Gastroesophageal sphincter (tissue), 4 donors: ENCODE results near the gene CYP1A1. TPM values are rescaled to one million over a fixed set of nuclear protein-coding genes. Genes with fewer than 3 reads are reported as not detected.

Experiments
- ATAC-seq: fragments of 150-250 bp; one replicate; pipeline ENCODE4 v1.9.1; 2016; ENCODE audit warnings: mild to moderate bottlenecking, moderate library complexity
- H3K27ac ChIP-seq, 4 donors: fragments of 200-600 bp; sonication (generic) in 3 of 4; 1 replicate in 3 of 4; 2 replicates in 1 of 4; pipeline ENCODE4 v1.5.1; 2016 to 2019
- H3K27me3 ChIP-seq: fragments of 200-600 bp; sonication (generic); one replicate; pipeline ENCODE4 v1.5.1; 2019
- H3K36me3 ChIP-seq, 2 donors: fragments of 200-600 bp; sonication (generic); one replicate each; pipeline ENCODE4 v1.5.1; 2019; ENCODE audit warnings: control low read depth in 1 of 2
- H3K4me1 ChIP-seq, 3 donors: fragments of 200-600 bp; sonication (generic); 1 replicate in 2 of 3; 2 replicates in 1 of 3; pipeline ENCODE4 v1.5.1; 2016 to 2019; ENCODE audit warnings: control low read depth in 2 of 3
- H3K4me3 ChIP-seq, 2 donors: fragments of 200-600 bp; sonication (generic); one replicate each; pipeline ENCODE4 v1.5.1; 2019; ENCODE audit warnings: mild to moderate bottlenecking in 1 of 2, moderate library complexity in 1 of 2
- H3K9me3 ChIP-seq, 3 donors: fragments of 200-600 bp; sonication (generic); one replicate each; pipeline ENCODE4 v1.5.1; 2017 to 2019; ENCODE audit warnings: control low read depth in 2 of 3
- CTCF ChIP-seq, 4 experiments: fragments of 200-600 bp in 2 of 4; fragments of 450-650 bp in 2 of 4; sonication (generic) in 1 of 4; IDR thresholded peaks; one replicate each; pipeline ENCODE4 v1.5.1; 2017 to 2019; ENCODE audit warnings: antibody characterized with exemption in 4 of 4, mild to moderate bottlenecking in 2 of 4, moderate library complexity in 2 of 4
- EP300 ChIP-seq: sonication (generic); formaldehyde crosslinking; IDR thresholded peaks from one replicate; pipeline ENCODE4 v1.6.1; 2017; ENCODE audit warnings: antibody characterized with exemption, mild to moderate bottlenecking
- POLR2A ChIP-seq, 2 donors: fragments of 450-650 bp; IDR thresholded peaks; one replicate each; pipeline ENCODE4 v1.6.1; 2017; ENCODE audit warnings: antibody characterized with exemption in 2 of 2, mild to moderate bottlenecking in 2 of 2, moderate library complexity in 1 of 2
- POLR2AphosphoS5 ChIP-seq: sonication (generic); formaldehyde crosslinking; IDR thresholded peaks from one replicate; pipeline ENCODE4 v1.6.1; 2017; ENCODE audit warnings: antibody characterized with exemption
- WGBS, 2 donors: methylation state at CpG; one replicate each; pipeline ENCODE4 v1.1.5; 2018; ENCODE audit warnings: low coverage in 1 of 2; 5-methylcytosine and 5-hydroxymethylcytosine counted together
- total RNA-seq, 4 donors: library from RNA; depleted of rRNA; stranded (reverse); fragments of >200 nt; gene quantifications; one replicate each; pipeline ENCODE4 v1.1.0, GENCODE V29; 2016

Gene CYP1A1
- total RNA-seq: 1 to 10 TPM in 1 of 4 donors, under 1 TPM in 1, not detected in 2; 0.47 to 2.2 TPM

GRCh38 chr15:74725225-74725774 lies at the start of gene CYP1A1:
Gene CYP1A1 (minus strand): TSS chr15:74725528. CDS start chr15:74723097, 2,431 bp downstream.
- Histone ChIP-seq H3K27ac (peak within 1 kb of the TSS in 1 of 4 donors; percentile 66), H3K36me3 (no peaks in the 10 kb centered on the region), H3K4me3 (peak within 1 kb of the TSS; percentile 41 to 64), H3K4me1 (peaks cover 0 to 26% (median 5%) of the 10 kb centered on the region in 3 donors), H3K27me3 (peaks cover 38% of the 10 kb centered on the region), H3K9me3 (no peaks in the 10 kb centered on the region)
- peak; percentile 41 for ATAC-seq
- TF ChIP-seq POLR2A (IDR thresholded peaks at IDR 0.05): no peak
- no peak for TF ChIP-seq POLR2AphosphoS5
- TF ChIP-seq EP300: no peak
- no peak for TF ChIP-seq CTCF (IDR thresholded peaks at IDR 0.05)
- WGBS, 2 donors: 0% methylated on average over 5 of the region's 10 CpGs; no CpG with 5 or more reads in 1 of the 2 donors

GRCh38 chr15:74773731-74774252 lies 48.5 kb upstream of the CYP1A1 start:
- peaks cover 10% of the 10 kb centered on the region for H3K27me3 ChIP-seq
- no peaks in the 10 kb centered on the region for H3K36me3 ChIP-seq
- peaks cover 0 to 29% (median 9%) of the 10 kb centered on the region in 3 donors for H3K4me1 ChIP-seq
- no peaks in the 10 kb centered on the region for H3K9me3 ChIP-seq
- no peak for TF ChIP-seq POLR2AphosphoS5
- TF ChIP-seq POLR2A (IDR thresholded peaks at IDR 0.05): no peak
- no peak for TF ChIP-seq EP300
- TF ChIP-seq CTCF (IDR thresholded peaks at IDR 0.05): no peak
- WGBS, 2 donors: 54 to 59% methylated on average over 2 to 4 of the region's 5 CpGs
- no peak overlapping the region for H3K4me3 ChIP-seq
- no peak for ATAC-seq
- no peak overlapping the region for H3K27ac ChIP-seq

GRCh38 chr15:74773329-74773728 lies 48.0 kb upstream of the CYP1A1 start:
- ATAC-seq: no peak
- no peaks in the 10 kb centered on the region for H3K9me3 ChIP-seq
- WGBS, 2 donors: 60% methylated on average over 1 of the region's 5 CpGs; no CpG with 5 or more reads in 1 of the 2 donors
- TF ChIP-seq POLR2A (IDR thresholded peaks at IDR 0.05) (no peak), CTCF (IDR thresholded peaks at IDR 0.05) (no peak), EP300 (no peak), POLR2AphosphoS5 (no peak)
- no peak overlapping the region for H3K4me3 ChIP-seq
- peaks cover 12% of the 10 kb centered on the region for H3K27me3 ChIP-seq
- H3K36me3 ChIP-seq: no peaks in the 10 kb centered on the region
- peaks cover 0 to 34% (median 9%) of the 10 kb centered on the region in 3 donors for H3K4me1 ChIP-seq
- H3K27ac ChIP-seq: no peak overlapping the region

GRCh38 chr15:74770211-74770903 lies 45.0 kb upstream of the CYP1A1 start:
- H3K4me1 ChIP-seq: peaks cover 0 to 16% (median 4%) of the 10 kb centered on the region in 3 donors
- peaks cover 30% of the 10 kb centered on the region for H3K27me3 ChIP-seq
- H3K9me3 ChIP-seq: no peaks in the 10 kb centered on the region
- no CpG with 5 or more reads among the region's 4 CpGs for WGBS, 2 donors
- H3K4me3 ChIP-seq: no peak overlapping the region
- H3K36me3 ChIP-seq: no peaks in the 10 kb centered on the region
- no peak for ATAC-seq
- no peak overlapping the region for H3K27ac ChIP-seq
- TF ChIP-seq POLR2A (IDR thresholded peaks at IDR 0.05) (no peak), CTCF (IDR thresholded peaks at IDR 0.05) (no peak)
